Measurements from ENCODE around the gene NEURL1B. TPM values are rescaled to one million over a fixed set of nuclear protein-coding genes. Genes with fewer than 3 reads are reported as not detected.

The NEURL1B gene
- polyA plus RNA-seq, 3 donors, result 12.7 to 16.6 (median 15.9) TPM

DNA sequence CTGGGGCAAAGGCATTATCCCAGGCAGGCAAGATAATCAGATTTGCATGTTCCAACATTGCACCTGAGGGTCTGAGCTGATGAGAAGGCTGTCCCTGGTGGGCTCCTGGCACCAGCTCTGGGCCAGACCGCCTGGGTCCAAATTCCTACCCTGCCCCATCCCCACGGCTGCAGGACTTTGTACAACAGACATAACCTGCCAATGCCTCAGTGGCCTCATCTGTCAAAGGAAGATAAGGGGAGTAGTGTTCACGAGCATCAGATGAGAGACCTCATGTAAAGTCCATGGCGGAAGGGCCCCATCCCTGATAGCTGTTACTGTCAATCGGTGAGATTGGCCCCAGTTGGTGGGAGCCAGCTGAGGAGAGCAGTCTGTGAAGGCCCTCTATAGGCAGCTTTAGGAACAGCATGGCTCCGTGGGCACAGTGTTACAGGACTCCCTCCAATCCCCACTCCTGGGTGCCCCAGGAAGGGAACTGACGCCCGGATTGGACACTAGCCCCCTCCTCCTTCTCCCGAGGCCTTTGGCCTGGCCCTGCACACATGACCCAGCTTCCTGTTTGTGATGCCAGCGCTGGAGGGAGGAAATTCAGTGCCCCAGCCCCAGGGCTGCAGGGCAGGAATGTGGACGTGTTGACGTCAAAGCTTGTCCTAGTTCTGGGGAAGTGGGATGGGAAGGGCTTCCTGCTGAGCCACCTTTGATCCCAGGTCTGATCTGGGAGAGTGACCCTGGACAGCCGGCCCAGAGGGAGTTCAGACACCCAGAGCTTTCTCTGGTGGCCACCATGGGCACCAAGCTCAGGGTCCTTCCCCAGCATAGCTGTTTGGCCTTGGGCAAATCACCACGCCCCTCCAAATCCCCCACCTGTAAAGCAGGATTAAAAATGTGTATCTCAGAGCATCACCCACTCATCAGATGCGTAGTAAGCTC is 73.7 kb downstream of the NEURL1B start:
- DNase-seq, result no peak

DNA sequence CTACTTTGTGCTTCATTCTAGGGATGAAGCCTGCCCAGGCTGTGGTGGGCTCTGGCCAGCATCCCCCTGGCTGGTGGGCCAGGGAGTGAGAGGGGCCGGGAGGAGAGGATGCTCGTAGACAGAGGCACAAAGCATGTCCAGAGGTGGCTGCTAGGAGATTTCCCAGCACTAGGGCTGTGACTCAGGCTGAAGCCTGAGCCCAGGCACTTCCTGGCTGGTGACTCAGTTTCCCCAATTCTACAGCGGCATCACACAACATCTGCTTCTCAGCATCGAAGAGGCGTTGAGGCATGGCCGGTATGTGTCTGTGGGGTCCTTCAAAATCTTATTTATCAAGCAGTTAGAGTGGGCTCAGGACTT is 74.3 kb downstream of the NEURL1B start:
- DNase-seq, result no peak

DNA sequence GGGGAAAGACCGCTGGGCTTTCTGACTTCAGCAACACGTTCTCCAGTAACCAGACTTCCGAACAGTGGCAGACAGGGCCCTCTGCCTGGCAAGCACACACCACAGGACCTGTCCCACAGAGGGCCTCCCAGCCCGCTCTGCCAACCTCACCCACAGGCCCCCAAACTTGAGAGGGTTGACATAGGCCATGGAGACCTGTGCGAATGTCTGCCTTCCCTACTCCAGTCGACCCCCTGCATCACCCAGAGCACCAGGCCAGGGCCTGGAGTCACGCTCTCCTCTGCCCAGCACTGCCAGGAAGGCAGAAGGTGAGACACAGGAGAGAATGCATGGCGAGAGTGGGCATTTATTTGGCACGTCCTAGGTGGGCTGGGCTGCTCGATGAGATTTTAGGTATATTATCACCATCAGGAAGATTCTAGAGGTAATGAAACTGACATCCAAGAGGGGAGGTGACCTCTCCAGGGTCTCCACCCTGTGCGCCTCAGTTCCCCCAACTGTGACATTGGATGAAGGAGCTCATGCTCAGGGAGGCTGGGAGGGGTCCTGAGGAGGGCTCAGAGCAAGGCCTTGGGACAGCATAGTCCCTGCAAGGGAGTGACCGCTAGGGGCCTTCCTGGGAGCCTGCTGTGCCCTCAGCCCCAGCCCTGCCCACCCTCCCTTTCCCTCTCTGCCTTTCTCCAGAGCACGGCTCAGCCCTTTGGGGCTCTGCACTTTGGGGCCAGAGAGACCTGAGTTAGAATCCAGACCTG is 75.0 kb downstream of the NEURL1B start:
- DNase-seq, result no peak

DNA sequence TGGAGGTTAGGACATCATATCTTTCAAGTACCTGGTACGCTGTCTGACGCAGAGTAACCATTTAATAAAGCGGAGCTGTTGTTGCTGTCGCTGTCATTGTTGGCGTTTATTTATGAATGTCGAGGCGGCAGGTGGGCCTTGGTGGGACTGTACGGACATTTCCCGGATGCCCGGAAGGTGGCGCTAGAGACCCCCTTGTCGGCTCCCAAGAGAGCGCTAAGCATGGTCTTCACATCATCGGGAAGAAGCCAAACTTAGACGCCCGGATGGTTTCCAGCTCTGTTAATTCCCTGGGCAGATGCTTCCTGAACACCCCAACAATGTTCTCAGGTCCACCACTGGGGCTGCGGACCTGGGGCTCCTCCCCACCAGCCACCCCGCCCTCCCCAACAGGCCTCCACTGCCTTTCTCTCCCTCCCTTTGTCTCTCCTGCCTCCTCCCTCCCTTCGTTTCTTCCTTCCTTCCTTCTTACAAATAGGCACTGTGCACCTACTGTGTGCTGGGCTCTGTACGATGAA is 75.8 kb downstream of the NEURL1B start:
- DNase-seq, result peak; percentile 81

DNA sequence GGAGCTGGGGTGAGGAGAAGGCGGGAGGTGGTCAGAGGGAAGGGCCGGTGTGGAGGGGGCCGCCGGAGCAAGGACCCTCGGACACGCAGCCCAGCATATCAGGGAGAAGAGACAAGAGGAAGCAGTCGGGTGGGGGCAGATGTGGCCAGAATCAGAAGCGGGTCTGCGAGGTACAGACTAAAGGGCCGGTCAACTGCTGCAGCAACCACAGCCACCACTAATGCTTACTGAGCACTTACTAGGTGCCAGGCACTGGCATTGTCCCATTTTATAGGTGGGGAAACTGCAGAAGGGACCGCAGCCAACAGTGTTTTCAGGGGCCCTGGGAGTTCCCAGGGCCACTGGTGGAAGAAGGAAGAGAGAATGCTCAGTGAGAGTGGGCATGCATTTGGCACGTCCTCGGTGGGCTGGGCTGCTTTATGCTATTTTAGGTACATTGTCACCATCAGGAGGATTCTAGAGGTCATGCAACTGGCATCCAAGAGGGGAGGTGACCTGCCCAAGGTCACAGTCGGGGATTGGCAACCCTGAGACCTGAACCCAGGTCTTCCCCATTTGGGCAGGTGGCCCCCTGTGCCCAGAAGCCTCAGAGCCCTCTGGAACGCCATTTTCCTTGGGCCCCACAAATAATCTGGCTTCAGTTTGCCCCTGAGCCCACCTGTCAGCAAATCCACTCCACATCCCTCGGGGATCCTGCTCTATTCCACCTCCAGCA is 76.6 kb downstream of the NEURL1B start:
- no peak for DNase-seq

DNA sequence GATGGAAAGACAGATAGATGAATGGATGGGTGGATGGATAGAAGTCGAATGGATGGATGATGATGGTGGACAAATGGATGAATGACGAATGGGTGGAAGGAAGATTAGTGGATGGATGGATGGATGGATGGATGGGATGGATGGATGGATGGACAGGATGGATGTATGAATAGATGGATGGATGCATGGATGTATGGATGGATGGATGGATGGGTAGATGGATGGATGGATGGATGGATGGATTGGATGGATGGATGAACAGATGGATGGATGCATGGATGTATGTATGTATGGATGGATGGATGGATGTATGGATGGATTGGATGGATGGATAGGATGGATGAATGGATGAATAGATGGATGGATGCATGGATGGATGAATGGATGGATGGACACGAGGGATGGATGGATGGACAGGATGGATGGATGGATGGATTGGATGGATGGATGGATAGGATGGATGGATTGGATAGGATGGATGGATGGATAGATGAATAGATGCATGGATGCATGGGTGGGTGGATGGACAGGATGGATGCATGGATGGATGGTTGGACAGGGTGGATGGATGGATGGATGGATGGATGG is 77.6 kb downstream of the NEURL1B start:
- no peak for DNase-seq

DNA sequence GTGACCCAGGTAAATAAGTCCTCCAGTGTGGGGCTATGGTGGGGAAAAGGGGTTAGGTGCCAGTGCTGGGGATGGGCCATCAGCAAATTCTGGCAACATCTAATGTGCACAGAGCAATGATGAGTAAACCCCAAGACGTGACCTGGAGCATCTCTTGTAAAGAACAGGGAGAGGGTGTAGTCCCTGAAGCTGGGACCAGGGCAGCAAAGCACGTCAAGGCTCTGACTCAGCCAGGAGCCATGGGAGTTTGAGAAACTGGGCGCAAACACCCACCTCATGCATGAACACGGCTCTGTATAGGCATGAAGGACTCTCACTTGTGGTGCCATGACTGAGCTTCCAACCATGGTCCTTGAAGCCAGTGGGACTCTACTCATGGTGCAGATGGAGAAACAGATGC is 78.1 kb downstream of the NEURL1B start:
- no peak for DNase-seq

DNA sequence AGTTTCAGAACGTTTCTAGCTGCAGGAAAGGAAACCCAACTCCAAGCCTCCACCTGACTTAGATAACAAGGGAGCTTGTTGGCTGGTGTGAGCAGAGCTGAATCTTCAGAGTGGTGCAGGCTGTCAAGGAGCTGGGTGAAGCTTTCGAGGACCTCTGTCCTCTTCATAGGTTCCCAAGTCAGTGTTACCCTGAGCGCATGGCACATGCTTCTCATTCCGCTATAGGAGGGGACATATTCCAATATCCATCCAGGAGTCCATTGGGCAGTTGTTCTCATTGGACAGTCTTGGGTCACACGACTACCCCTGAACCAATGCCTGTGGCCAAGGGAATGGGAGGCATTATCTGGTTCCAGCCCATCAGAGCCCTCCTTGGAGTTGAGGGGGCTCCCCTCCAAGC is 79.6 kb downstream of the NEURL1B start:
- no peak for DNase-seq

DNA sequence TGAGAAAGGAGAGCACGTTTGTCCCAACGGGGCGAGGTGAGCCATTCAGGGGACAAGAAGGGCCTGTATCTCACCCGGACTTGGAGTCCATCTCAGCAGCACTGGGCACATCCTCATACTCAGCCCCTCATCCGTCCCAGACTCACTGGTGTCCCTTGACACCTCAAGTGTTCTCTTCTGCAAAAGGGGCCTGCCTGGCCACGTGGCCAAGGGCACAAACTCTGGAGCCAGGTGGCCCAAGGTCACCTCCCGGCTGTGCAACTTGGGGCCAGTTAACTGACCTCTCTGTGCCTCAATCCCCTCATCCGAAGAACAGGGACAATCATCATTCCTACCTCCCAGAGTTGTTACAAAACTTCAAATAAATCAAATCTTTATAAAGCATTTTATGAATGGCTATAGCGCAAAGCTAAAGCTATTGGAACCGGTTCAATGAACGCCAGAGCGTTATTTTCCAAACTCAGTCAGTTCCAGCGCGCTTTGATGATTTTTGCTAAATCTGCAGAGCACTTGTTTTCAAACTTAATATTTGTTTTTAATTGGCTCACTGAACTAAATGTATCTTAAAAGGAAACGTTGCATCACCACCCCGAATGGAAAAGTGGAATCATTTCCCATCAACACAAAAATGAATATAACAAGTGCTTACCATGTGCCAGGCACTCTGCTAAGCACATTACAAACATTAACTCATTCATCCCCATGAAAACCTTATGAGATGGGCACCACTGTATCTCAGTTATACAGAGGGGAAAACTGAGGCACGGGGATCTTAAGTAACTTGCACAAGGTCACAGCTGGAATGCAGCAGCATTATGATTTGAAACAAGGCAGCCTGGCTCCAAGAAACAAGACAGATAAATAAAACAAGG is 80.6 kb downstream of the NEURL1B start:
- DNase-seq, result no peak

DNA sequence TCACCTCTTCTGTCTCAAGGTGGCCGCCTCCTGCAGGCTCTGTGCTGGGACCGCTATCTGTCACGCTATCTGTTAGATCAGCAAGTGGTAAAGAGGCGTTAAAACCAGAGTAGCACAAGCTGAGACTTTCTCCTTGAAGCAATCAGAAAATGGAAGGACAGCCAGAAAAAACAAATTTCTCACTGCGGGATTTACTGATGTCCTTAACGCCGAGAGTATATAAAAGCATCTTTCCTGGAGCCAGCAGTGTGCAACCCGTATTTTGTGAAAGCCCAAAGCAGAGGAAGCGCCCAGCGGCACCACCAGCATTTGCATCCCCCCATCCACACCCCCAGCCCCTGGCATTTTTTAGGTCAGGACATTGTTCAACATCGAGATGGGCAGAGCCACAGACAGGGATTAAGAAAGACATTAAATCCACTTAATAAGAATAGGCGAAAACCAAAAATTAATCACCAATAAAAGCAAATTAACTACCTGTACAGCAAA is 81.3 kb downstream of the NEURL1B start:
- DNase-seq, result no peak

DNA sequence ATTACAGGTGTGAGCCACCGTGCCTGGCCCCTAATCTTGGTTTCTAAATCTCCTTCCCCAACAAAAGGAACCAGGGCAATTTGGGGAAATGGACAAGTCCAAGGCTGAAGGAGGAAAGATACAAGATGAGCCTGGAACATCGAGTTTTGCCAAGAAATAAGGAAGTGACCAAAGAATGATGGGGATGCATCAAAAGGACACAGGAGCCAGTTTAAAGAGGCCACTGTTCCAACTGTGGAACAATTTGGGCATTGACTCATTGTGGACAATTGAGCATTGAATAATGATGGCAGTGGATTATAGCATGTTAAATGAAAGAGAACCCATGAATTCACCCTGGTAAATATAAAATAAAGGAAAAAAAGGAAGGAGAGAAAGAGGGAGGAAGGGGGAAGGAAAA is 82.4 kb downstream of the NEURL1B start:
- DNase-seq, result no peak

DNA sequence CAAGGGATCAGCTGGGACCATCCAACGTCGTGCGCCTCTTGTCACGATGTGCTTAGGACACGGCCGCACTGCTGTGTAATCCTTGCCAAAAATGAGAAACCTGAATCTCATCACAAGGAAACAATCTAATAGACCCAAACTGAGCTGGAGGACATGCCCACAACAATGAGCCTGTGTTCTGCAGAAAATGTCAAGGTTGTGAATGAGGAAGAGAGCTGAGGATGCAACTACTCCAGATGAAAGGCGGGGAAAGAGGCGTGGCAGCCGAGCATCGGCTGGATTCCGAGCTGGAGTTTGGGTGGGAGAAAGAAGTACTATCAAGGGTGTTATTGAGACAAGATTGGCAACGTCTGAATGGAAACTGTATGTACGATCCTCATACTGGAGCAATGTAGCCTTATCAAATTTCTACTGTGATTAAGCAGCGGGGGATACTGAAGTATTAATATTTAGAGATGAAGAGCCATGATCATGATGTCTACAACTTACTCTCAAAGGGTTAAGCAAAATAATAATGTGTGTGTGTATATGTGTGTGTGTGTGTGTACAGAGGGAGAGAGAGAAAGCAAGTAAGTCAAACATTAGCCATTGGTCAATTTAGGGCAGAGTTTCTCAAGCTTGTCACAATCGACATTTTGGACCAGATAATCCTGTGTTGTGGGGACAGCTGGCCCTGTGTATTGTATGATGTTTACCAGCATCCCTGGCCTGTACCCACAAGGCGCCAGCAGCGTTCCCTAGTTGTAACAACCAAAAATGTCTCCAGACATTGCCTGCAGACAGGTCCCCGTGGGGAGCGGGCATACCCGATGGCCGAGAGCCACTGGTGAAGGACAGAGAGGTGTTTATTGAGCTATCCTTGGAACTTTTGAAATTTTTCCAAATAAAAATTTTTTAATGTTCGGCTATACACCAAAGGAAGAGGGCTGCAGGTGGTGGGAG is 83.5 kb downstream of the NEURL1B start:
- no peak for DNase-seq

DNA sequence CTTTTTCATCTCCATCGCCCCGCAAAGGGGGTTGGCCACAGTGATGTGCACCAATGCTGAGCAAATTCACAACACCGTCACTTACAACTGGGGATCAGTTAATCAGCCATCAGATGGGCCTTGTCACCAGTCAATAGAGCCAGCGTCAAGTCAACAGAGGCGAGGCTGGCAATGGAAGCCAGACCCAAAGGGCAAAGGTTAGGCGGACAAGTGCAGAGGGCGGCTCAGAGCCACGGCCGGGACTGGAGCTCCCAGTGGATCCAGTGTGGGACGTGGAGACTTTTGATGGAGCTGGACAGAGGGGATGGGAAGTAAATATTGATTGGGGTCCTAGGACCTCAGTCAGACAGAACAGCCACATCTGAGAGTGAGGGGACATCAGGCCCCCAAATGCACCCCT is 84.2 kb downstream of the NEURL1B start:
- no peak for DNase-seq

DNA sequence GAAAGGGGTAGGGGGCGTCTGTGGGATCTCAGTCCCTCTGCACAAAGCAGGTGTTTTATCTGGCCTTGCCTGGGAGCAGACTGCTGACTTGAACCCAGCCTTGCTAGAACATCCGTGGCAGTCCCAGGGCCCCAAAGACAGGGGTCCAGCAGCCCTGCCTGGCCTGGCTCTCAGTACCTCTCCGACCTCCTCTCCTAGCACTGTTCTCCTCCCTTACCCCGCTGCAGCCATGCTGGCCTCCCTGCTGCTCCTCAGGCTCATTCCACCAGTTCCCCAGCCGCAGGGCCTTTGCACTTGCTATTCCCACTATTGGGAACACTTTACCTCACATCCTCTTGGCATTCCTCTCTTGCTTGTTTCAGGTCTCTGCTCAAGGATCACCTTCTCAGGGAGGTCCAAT is 84.7 kb downstream of the NEURL1B start:
- DNase-seq, result no peak

DNA sequence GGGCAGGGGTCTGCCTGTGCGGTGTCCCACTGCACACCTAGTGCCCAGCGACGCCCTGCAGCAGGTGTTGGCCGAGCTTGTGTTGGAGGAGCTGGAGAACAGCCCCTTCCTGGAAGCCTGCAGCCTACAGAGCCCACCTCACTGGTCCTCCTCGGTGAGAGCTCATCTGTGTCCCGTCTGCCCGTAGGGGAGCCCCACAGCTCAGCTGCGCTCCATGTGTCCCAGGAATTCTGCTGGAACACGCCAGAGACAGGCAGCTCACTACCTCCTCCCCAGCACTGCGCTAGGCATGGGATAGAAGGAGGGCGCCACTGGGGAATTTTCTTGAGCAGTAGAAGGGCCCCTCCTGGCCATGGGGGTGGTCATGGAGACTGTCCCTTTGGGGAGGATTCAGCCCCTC is 85.9 kb downstream of the NEURL1B start:
- no peak for DNase-seq

DNA sequence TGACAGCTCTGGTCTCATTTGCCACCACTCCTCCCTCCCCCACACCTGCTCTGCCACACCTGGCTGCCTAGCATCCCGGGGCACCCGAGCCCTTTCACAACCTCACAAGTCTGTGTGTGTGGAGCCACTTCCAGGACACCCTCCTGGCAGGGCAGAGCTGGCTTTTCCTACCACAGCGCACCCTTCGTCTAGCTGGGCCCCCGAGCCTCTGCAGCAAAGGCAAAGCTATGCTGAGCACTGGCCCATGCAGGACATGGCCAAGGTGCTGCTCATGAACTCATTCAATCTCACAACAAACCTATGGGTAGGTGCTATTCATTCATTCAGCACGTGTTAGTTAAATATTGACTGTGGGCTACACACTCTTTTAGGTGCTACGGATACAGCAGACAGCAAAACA is 86.5 kb downstream of the NEURL1B start:
- DNase-seq, result no peak

DNA sequence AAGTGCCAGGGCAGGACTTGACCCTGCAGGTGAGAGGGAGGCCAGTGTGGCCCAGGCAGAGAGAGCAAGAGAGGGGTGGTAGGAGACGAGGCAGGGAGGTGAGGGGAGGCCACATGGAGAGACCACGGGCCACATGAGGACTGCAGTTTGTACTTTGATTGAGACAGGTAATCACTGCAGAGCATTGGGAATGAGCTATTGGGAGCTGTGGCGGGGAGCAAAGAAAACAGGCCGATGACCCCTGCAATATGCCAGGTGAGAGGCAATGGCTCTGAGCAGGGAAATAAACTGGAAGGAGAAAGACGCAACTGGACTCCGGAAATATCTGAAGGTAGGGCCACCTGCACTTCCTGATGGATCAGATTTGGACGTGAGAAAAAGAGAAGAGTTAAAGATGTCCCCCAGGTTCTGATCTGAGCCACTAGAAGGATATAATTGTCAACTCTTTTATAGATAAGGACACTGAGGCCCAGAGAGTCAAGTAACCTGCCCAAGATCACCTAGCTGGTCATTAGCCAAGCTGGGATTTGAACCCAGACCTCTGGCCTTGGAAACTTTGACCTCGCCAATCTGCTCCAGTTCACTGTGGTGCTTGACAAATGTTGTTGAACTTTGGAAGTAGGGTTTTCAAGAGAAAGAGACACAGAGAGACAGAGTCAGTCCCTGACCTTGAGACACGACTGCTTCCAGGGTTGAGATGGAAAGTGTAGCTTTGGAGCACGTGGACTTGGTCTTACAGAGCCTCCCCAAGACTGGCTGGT is 87.6 kb downstream of the NEURL1B start:
- no peak for DNase-seq

DNA sequence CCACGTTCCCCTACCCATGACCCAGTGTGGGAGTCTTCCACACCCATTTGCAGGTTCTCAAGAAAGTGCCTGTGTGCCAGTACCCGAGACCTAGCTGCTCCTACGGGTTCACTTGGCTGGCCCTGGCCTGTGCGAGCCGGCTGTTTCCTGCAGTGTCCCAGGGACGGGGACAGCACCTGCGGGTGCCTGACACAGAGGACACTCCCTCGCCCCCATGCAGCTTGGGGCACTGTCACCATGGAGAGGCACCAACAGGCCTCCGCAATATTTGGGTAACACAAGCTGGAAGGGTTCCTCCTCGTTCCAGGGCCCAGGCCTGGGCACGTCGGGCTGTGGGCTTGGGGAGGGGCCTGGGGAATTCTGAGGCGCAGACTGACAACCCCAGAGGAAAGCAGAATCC is 88.5 kb downstream of the NEURL1B start:
- no peak for DNase-seq

DNA sequence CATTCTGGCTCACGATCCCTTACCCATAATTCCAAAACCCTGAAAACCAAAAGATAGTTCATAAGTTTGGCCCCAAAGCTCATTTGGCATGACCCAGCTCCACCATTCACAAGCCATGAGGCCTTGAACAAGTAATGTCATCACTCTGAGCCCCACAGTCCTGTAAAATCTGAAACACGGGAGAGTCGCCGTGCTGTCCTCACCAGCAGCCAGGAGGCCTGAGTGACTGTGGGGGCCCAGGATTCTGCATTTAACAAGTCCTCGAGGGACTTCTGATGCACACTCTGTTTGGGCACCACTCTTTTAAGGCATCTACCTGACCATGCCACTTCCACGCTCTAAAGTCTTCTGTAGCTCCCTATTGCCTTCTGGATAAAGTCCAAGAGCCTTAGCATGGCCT is 89.2 kb downstream of the NEURL1B start:
- no peak for DNase-seq

Data from renal pelvis (tissue), 4 donors.